Stimulated activated CD8-positive, alpha-beta memory T cell treated with anti-CD3 and anti-CD28 coated beads, Interleukin-15, amount 100 ng/mL, for 1 hour (primary cell): ENCODE data around the gene ZNF254.
"Not testable (repeated sequence)": the region's sequence is repeated elsewhere in the genome, so short reads cannot be mapped to it uniquely, and the experiment has no call there.

Experiments
- DNase-seq: peaks from one replicate; pipeline ENCODE4 v3.0.0-alpha.2; 2020; ENCODE audit warnings: low read depth

Gene ZNF254

DNA sequence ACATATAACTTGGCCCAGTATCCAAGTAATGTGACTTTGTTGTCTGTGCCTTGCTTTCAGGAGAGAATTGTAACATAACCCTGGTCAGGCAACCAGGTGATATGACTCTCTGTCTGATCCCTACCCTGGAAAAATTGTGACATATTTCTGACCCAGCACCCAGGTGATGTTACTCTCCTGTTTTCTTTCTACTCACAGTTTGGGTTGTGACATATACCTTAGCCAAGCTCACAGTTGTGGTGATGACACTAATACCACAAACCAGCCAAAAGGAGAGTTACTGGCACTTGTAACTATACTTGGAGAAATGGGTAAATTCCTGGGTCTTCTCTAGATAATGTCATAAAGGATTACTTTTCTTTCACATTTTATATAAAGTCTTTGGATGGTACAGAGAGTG, 14.3 kb upstream of the ZNF254 start:
- DNase-seq = no peak

DNA sequence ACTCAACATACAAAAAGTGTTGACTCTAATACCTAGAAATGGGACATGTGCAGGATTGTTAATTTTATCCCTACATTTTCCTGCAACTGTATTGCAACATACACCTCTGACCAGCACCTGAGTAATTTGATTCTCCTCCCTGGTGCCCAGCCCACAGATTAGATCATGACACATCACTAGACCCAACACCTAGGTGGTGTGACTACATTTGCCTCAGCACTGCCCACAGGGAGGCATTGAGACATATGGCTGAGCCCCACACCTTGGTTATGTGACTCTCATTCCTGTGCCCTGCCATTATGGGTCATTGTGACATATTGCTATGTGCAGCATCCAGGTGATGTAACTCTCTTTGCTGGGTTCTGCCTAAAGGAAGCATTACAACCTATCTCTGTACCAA, 13.2 kb upstream of the ZNF254 start:
- no peak for DNase-seq

DNA sequence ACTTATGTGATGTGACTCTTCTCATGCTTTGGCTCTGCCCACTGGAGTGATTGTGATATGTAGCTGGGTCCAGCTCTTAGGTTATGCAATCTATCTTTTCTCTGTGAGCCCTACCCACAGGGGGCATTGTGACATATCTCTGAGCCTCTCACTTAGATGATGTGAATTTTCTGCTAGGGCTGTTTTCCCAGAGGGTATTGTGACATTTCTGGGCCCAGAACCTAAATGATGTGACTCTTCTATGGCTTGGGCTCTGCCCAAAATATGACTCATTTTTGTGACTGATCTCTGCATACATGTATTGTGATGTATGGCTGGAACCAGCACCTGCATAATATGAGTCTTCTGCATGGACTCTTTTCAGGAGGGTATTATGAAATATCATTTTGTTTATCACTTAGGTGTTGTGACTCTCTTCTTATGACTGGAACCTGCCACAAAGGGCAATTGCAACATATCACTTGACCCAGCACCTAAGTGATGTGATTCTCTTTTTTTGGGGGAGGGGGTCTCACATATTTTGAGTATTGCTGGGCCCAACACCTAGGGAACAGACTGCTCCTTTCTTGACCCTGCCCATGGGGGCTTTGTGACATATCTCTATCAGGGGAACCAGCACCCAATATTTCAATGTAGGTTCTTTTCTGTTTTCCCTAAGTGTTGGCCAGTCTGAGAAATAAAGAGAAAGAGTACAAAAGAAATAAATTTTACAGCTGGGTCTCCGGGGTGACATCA, 12.1 kb upstream of the ZNF254 start:
- DNase-seq = no peak

DNA sequence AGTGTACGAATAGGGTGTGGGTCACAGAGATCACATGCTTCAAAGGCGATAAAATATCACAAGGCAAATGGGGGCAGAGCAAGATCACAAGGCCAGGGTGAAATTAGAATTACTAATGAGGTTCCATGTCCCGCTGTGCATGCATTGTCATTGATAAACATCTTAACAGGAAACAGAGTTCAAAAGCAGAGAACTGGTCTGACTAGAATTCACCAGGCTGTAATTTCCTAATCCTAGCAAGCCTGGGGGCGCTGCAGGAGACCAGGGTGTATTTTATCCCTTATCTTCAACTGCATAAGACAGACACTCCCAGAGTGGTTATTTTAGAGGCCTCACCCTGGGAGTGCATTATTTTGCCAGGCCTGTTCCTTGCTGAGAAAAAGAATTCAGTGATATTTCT, 11.5 kb upstream of the ZNF254 start:
- not testable (repeated sequence) for DNase-seq

DNA sequence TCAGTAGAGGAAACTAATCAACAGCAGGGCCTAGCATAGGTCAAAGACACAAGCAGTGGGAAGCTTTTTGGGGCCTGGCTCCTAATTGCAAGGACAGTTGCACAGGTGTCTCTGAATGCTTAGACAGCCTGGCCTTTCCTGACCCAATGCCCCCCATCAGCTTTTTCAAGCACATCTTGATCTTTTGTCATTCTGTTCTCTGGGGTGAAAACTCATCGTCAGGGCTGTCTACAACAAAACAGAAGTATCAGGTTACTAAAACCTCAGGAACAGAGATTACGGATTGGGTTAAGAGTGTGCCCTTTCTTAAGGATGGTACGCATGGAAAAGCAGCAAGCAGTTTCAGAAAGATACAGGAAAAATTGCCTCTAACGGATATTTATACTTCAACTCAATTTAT, 8.3 kb upstream of the ZNF254 start:
- no peak for DNase-seq

DNA sequence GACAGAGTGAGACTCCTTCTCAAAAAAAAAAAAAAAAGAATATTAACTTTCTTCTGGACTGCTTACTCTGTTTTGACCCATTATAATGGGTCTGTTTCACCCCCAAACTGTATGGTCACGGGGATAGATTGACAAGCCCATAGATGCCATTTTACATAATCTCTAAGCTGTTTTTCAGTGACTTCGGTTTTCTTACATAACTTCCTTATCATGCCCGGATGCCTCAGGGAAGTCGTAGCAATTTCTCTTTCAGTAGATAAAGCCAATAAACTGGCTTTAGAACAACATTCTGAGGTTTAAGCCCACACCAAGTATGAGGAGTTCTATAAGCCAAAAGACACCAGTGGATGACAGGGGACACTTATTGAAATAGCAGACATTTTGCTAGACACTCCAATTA, 5.9 kb upstream of the ZNF254 start:
- no peak for DNase-seq

DNA sequence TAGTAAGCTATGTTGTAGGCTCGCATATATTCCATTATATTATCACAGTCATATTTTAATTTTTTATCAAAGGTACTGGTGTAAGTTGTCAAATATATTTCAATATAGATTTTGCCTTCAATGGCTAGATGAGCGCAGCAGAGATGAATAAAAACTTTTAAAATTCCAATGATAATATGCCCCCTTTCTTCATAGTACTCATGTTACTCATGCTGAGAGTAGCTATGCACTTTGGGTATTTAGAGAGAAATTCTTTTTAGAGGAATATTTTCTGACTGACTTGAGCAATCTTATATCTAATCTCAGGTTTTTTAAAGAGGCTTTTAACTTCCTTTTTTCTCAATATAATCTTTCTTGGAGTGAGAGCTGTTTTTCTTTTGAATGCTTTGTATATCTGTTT, 11.4 kb downstream of the ZNF254 start:
- no peak for DNase-seq

DNA sequence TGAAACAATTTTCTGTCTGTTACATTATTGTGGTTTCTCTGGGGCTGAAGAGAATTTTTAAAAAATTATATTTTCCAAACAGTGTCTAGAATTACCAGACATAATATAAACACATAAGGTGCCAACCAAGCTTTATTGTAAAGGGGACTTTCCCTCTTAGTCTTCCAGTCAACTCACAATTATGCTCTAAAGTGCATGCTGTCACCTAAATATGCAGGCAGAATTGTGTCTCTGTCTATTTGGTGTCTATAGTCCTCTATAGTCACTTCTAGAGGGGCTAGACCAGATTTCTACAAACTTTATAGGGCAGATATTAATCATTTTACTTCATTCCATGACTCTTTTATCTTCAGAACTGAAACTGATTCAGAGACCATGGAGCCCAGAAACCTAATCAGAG, 12.8 kb downstream of the ZNF254 start:
- no peak for DNase-seq

DNA sequence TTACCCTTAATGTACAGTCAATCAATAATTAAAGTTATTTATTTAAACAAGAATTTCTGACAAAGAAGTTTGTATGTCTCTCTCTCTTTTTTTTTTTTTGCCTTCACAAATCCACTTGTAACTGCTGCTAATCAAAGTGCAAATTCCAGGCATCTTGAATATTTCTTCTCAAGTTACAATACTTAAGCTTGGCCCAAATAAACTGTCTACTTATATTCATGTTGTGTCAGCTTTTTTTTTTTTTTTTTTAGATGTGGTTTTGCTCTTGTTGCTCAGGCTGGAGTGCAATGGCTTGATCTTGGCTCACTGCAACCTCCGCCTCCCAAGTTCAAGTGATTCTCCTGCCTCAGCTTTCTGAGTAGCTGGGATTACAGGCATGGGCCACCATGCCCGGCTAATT, 13.6 kb downstream of the ZNF254 start:
- not testable (repeated sequence) for DNase-seq

DNA sequence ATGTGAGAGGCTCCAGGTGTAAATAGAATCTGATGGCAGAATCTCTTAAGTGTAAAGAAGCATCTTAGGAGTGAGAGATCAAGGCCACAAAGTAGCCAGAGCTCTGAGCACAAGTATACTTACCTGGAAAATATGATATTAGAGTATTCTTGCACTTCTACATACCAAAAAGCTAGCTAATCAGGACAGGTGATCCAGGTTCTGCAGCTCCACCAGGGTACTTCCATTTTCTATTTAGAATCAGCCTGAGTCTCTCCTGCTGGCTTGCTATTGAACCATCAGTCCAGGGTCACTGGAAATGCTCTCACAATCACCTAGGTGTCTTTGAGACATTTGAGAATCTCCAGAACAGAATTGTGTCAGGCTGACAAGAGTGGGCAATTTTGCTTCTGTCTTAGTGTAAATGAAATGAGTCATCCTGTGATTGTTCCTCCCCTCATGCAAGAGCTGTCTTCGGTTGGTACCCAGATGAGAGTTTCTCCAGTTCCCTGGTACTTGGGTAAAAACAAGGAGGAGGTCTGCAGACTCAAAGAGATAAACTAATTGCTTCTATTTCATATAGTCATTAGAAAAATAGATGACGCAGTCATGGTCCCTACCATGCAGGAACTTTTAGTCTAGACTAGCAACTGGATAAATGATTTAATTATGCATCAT, 14.6 kb downstream of the ZNF254 start:
- DNase-seq = no peak

DNA sequence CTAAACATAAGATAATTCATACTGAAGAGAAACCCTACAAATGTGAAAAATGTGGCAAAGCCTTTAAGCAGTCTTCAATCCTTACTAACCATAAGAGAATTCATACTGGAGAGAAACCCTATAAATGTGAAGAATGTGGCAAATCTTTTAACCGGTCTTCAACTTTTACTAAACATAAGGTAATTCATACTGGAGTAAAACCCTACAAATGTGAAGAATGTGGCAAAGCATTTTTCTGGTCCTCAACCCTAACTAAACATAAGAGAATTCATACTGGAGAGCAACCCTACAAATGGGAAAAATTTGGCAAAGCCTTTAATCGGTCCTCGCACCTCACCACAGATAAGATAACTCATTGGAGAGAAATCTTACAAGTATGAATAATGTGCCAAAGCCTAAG, 40.6 kb downstream of the ZNF254 start:
- DNase-seq = no peak

DNA sequence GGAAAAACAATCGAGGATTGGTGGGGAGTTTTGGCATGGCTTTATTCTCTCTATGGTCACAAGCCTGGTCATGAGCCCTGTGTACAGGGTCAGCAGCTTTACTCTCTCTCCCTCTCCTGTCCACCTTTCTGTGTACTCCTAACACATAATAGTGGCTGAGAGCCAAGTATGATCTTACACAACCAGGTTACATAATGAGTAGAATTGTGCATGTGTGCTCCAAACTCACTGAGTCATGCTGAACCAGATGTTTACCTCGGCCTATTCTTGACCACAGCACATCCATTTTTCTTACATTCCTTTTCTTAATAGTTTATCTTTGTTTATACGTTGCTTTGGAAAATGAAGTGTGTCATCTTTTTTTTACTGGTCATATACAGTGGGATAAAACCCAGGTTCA, 53.1 kb downstream of the ZNF254 start:
- DNase-seq = no peak

DNA sequence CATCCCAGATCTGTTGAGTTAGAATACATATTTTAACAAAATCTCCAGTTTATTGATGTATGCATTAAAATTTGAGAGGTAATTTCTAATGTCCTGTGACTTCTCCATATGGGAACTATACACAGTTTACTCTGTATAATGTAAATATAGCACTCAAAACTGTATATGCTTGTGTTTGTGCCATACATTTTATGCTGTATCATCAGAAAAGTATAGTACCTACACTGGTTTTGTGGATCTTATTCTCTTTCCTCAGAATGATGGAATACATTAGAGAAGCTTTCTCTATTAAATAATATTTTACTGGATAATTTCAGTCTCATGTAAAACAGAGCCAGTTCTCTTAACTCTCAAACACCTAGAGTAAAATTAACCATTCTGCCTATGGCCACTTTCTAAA, 53.6 kb downstream of the ZNF254 start:
- DNase-seq = no peak

DNA sequence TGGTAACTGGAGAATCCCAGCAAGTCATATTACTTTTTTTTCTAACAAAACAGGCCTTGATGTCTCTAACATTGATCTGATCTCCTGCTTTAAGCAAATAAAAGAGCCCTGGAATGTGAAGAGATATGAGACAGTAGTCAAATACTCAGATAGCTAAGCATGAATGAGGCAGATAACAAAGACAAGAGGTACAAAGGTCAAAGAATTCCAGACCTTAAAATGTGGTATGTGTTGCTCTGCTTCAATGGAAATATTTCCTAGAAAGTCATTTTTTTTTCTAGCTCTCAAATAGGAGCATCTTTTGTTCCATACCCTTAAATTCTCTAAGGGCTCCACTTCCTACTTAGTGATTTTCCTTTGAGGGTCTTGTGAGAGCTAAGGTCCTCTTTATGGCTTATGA, 54.6 kb downstream of the ZNF254 start:
- no peak for DNase-seq

DNA sequence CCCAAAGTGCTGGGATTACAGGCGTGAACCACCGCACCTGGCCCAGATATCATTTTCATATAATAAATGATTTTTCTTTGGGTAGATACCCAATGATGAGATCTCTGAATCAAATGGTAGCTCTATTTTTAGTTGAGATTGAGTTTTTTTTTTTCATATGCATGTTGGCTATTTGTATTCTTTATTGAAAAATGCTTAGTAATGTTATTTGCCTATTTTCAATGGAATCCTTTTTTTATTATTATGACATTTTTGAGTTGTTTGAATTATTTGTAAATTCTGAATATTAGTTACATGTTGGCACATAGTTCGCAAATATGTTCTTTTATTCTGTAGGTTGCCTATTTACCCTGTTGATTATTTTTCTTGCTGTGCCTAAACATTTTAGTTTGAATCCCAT, 55.8 kb downstream of the ZNF254 start:
- DNase-seq = no peak

DNA sequence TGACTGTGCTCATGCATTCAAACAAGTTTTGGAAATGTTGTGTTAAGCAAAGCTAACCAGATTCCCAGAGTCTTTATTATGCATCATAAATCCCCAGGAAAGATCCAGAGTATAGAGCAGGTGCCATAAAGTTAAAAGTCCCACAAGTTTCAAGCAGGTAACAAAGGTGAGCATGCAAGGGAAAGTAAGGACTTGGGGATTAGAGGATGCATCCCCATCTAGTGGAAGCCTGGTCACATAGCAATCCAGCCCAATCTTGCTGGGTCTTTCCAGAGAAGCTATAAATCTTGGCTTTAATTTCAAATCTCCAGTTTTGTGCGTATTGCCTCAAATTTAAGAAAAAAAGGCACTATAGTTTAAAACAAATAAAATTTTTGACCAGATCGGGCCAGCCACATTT, 72.7 kb downstream of the ZNF254 start:
- no peak for DNase-seq

DNA sequence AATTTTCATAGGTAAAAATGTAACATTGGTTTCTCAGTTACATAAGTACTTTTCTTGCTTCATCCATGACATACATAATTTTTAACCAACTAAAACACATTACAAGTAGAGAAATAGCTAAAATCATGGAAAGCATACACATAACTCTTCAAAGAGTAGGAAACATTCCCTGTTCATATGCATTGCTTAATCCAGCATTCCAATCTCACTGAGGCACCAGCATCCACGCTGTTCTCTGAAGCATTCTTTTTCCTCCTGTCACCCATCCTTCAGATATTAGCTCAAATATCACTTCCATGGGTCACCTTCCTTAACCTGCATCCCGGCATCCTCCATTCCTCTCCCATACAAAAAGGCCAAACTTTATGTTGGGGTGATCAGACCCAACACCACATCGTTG, 79.1 kb downstream of the ZNF254 start:
- DNase-seq = no peak

DNA sequence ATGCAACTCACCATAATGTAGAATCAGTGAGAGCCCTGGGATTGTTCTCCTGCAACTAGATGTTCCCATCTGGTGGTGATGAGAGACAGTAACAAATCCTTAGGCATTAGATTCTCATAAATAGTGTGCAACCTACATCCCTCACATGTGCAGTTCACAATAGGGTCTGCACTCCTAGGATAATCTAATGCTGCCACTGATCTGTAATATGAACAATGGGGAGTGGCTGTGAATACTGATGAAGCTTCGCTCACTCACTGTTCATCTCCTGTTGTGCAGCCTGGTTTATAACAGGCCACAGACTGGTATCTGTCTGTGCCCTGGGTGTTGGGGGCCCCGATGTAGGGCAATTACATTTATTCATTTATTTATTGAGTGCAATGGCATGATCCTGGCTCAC, 86.9 kb downstream of the ZNF254 start:
- DNase-seq = no peak

DNA sequence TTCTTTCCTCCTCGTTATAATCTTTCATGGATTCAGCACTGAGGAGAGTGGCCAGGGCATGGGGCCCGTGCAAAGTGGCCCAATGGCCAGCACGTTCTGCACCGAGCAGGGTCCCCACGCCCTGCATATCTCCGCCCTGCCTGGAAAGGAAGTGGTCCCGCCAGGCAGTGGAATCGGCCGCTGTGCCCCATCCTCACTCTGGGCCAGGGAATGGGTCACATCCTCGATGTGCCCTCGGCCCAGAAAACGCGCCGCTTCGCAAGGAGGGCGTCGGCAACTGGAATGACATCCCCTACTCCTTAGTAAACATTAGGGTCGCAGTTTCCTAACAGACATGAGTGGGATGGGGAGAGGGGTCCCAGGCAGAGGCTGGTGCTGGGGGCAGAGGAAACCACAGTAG, 90.7 kb downstream of the ZNF254 start:
- no peak for DNase-seq

DNA sequence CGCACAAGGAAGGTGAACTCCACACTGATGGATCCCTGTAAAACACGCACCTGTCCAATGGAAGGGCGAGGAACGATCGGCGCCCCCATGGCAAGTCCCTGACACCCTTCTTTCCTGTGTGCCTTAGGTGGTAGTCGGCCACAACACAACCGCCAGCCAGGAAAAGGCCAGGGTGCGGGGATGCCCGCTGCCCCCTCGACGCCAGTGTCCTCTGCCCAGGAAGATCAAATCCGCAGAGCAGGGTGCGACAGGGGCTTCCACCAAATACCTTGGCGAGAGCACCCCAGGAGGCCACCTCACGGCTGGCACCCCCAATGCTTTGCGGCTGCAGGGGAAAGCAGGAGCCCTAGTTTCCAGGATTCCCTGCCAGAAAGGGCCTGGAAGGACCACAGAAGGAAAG, 91.2 kb downstream of the ZNF254 start:
- DNase-seq = no peak
